H1 (cell line): Measurements from ENCODE around the gene ARHGAP26. TPM values are rescaled to one million over a fixed set of nuclear protein-coding genes. Genes with fewer than 3 reads are reported as not detected.

ENCODE experiments used
- CTCF ChIA-PET: fragments of 300-600 bp; sonication (Branson Sonifier 250); formaldehyde crosslinking; loops from one replicate; lab custom pipeline; 2021; ENCODE audit not compliant: partially characterized antibody; lab: Charles Lee
- POLR2A ChIA-PET: fragments of 300-600 bp; sonication (Branson Sonifier 250); formaldehyde crosslinking; loops from one replicate; lab custom pipeline; 2021; ENCODE audit warnings: inconsistent platforms; ENCODE audit not compliant: partially characterized antibody; lab: Charles Lee
- DNase-seq, 2 experiments: peaks; one replicate each; pipeline versions ENCODE4 v3.0.0 to v3.0.0-alpha.2; 2010 to 2022; ENCODE audit warnings: low spot score in 2 of 2, low read depth in 1 of 2, mixed read lengths in 1 of 2
- FAIRE-seq: peaks from 2 replicates; lab custom pipeline; 2011; peaks lifted over from hg19 to GRCh38; lab: Jason Lieb, UNC
- H2AFZ ChIP-seq: 2 replicates; pipeline ENCODE4 v1.8.1; 2012; ENCODE audit warnings: low read length, inconsistent platforms
- H2AK5ac ChIP-seq: 2 replicates; pipeline ENCODE4 v1.6.1; 2013; ENCODE audit warnings: low read depth, low read length
- H2BK120ac ChIP-seq: replicated peaks from 2 replicates; pipeline ENCODE3; 2013; ENCODE audit warnings: low read depth, low read length, inconsistent platforms
- H2BK12ac ChIP-seq: 2 replicates; pipeline ENCODE4 v1.6.1; 2013; ENCODE audit warnings: low read depth, low read length
- H2BK15ac ChIP-seq: 2 replicates; pipeline ENCODE4 v1.6.1; 2013; ENCODE audit warnings: low read length
- H2BK20ac ChIP-seq: 2 replicates; pipeline ENCODE4 v1.6.1; 2013; ENCODE audit warnings: low read length
- H2BK5ac ChIP-seq: 2 replicates; pipeline ENCODE4 v1.6.1; 2013; ENCODE audit warnings: low read depth, low read length
- H3K14ac ChIP-seq: 2 replicates; pipeline ENCODE4 v1.6.1; 2013; ENCODE audit warnings: inconsistent platforms; ENCODE audit not compliant: insufficient read length
- H3K18ac ChIP-seq: 2 replicates; pipeline ENCODE4 v1.6.1; 2013; ENCODE audit warnings: low read length; ENCODE audit errors: extremely low read depth
- H3K23ac ChIP-seq: 2 replicates; pipeline ENCODE4 v1.6.1; 2013; ENCODE audit warnings: inconsistent platforms; ENCODE audit not compliant: insufficient read length
- H3K23me2 ChIP-seq: 2 replicates; pipeline ENCODE4 v1.6.1; 2013; ENCODE audit warnings: low read depth, low read length
- H3K27ac ChIP-seq: 2 replicates; pipeline ENCODE4 v1.6.1; 2011; ENCODE audit warnings: low read depth, low read length, inconsistent platforms
- H3K27me3 ChIP-seq, 4 experiments: replicated peaks in 1 of 4; 1 replicate in 1 of 4; 2 replicates in 3 of 4; pipeline versions ENCODE4 v1.6.1 to v1.8.1; 2011 to 2013; ENCODE audit warnings: low read length in 3 of 4, mild to moderate bottlenecking in 3 of 4, inconsistent platforms in 2 of 4, mixed read lengths in 2 of 4, moderate library complexity in 1 of 4; ENCODE audit not compliant: control insufficient read depth in 3 of 4, insufficient read depth in 3 of 4; ENCODE audit errors: extremely low read depth in 1 of 4
- H3K36me3 ChIP-seq, 4 experiments: 2 replicates each; pipeline versions ENCODE4 v1.6.1 to v1.8.1; 2011 to 2013; ENCODE audit warnings: mild to moderate bottlenecking in 4 of 4, low read length in 3 of 4, moderate library complexity in 2 of 4, control low read depth in 1 of 4, inconsistent platforms in 1 of 4; ENCODE audit not compliant: insufficient read depth in 4 of 4, control insufficient read depth in 2 of 4
- H3K4ac ChIP-seq: replicated peaks from 2 replicates; pipeline ENCODE3; 2013; ENCODE audit warnings: low read length, low read depth, mixed read lengths, inconsistent platforms; ENCODE audit not compliant: insufficient read length
- H3K4me1 ChIP-seq, 4 experiments: replicated peaks in 1 of 4; 1 replicate in 1 of 4; 2 replicates in 3 of 4; pipeline versions ENCODE4 v1.6.1 to v1.8.1; 2011 to 2013; ENCODE audit warnings: low read length in 3 of 4, inconsistent platforms in 2 of 4, mixed read lengths in 1 of 4; ENCODE audit not compliant: insufficient read depth in 4 of 4, control insufficient read depth in 3 of 4
- H3K4me2 ChIP-seq, 2 experiments: 2 replicates each; pipeline versions ENCODE4 v1.6.1 to v1.8.1; 2011 to 2013; ENCODE audit warnings: low read depth in 2 of 2, low read length in 2 of 2, control low read depth in 1 of 2, inconsistent platforms in 1 of 2, mild to moderate bottlenecking in 1 of 2; ENCODE audit not compliant: insufficient read depth in 1 of 2
- H3K4me3 ChIP-seq, 4 experiments: fragments of 200-600, 300-600 bp in 1 of 4; sonication (generic), shearing (Covaris generic), sonication (Bioruptor Twin) in 1 of 4; 2 replicates each; pipeline versions ENCODE4 v1.5.1 to v1.8.1; 2011 to 2016; ENCODE audit warnings: low read length in 4 of 4, low read depth in 3 of 4, control low read depth in 2 of 4, inconsistent platforms in 2 of 4, mild to moderate bottlenecking in 2 of 4, mixed read lengths in 1 of 4, moderate library complexity in 1 of 4; ENCODE audit not compliant: insufficient read depth in 2 of 4; ENCODE audit errors: extremely low read depth in 1 of 4
- H3K56ac ChIP-seq: replicated peaks from 2 replicates; pipeline ENCODE3; 2013; ENCODE audit warnings: low read depth, mild to moderate bottlenecking, mixed read lengths, low read length, inconsistent platforms; ENCODE audit not compliant: insufficient read length
- H3K79me1 ChIP-seq: 2 replicates; pipeline ENCODE4 v1.6.1; 2013; ENCODE audit warnings: low read depth, low read length, control low read depth
- H3K79me2 ChIP-seq, 2 experiments: 2 replicates each; pipeline versions ENCODE4 v1.6.1 to v1.8.1; 2012 to 2013; ENCODE audit warnings: low read length in 2 of 2, mild to moderate bottlenecking in 2 of 2, inconsistent platforms in 1 of 2; ENCODE audit not compliant: insufficient read depth in 2 of 2, control insufficient read depth in 1 of 2
- H3K9ac ChIP-seq, 4 experiments: replicated peaks in 1 of 4; 1 replicate in 1 of 4; 2 replicates in 3 of 4; pipeline versions ENCODE4 v1.6.1 to v1.8.1; 2011 to 2013; ENCODE audit warnings: low read depth in 3 of 4, low read length in 3 of 4, control low read depth in 2 of 4, mild to moderate bottlenecking in 2 of 4, moderate library complexity in 2 of 4, inconsistent platforms in 1 of 4; ENCODE audit errors: extremely low read depth in 1 of 4
- H3K9me3 ChIP-seq, 2 experiments: 2 replicates each; pipeline versions ENCODE4 v1.6.1 to v1.8.1; 2012 to 2013; ENCODE audit warnings: mild to moderate bottlenecking in 2 of 2, moderate library complexity in 2 of 2, control low read depth in 1 of 2, inconsistent platforms in 1 of 2, low read depth in 1 of 2, low read length in 1 of 2, mixed read lengths in 1 of 2; ENCODE audit not compliant: insufficient read depth in 2 of 2
- H4K20me1 ChIP-seq, 2 experiments: replicated peaks in 1 of 2; 2 replicates each; pipeline versions ENCODE3 to v1.8.1; 2011 to 2013; ENCODE audit warnings: inconsistent platforms in 2 of 2, low read length in 2 of 2, mild to moderate bottlenecking in 1 of 2; ENCODE audit not compliant: insufficient read depth in 2 of 2, control insufficient read depth in 1 of 2
- H4K5ac ChIP-seq: 2 replicates; pipeline ENCODE4 v1.6.1; 2013; ENCODE audit warnings: low read length, low read depth, mixed read lengths, inconsistent platforms; ENCODE audit not compliant: insufficient read length
- H4K8ac ChIP-seq: 2 replicates; pipeline ENCODE4 v1.8.0; 2013; ENCODE audit warnings: mild to moderate bottlenecking, moderate library complexity, low read length, inconsistent platforms; ENCODE audit not compliant: insufficient read depth; ENCODE audit errors: extremely low read depth
- H4K91ac ChIP-seq: replicated peaks from 2 replicates; pipeline ENCODE3; 2013; ENCODE audit warnings: low read length, mixed read lengths, inconsistent platforms; ENCODE audit not compliant: insufficient read length
- NANOG ChIP-seq: IDR thresholded peaks from 2 replicates; pipeline ENCODE4 v1.6.1; 2011; ENCODE audit warnings: low read length, low read depth, mild to moderate bottlenecking, inconsistent platforms; ENCODE audit not compliant: insufficient read depth, poor library complexity, severe bottlenecking
- SIN3A ChIP-seq, 2 experiments: IDR thresholded peaks in 1 of 2; conservative IDR thresholded peaks in 1 of 2; 2 replicates each; pipeline ENCODE4 v1.6.1; 2011 to 2012; ENCODE audit warnings: low read length in 2 of 2, improper control_type of control experiment in 1 of 2, low read depth in 1 of 2, mild to moderate bottlenecking in 1 of 2
- YY1 ChIP-seq: IDR thresholded peaks from 2 replicates; pipeline ENCODE4 v1.6.1; 2011; ENCODE audit warnings: low read depth, mild to moderate bottlenecking, low read length
- WGBS, 2 experiments: shearing (Covaris generic) in 1 of 2; methylation state at CpG; one replicate each; pipeline versions ENCODE4 v1.1.6 to v1.1.7; 2013 to 2015; ENCODE audit warnings: low lambda C conversion rate in 2 of 2, mixed read lengths in 2 of 2, inconsistent platforms in 1 of 2, low coverage in 1 of 2, missing lambda C conversion rate in 1 of 2; ENCODE audit not compliant: insufficient replicate concordance in 2 of 2, insufficient coverage in 1 of 2, insufficient read length in 1 of 2; ENCODE audit errors: extremely low coverage in 1 of 2, missing lambda C conversion rate in 1 of 2; 5-methylcytosine and 5-hydroxymethylcytosine counted together
- polyA plus RNA-seq, 7 experiments: library from polyadenylated mRNA; depleted of rRNA in 3 of 7; stranded (reverse) in 5 of 7; unstranded in 2 of 7; fragments of >200 nt in 5 of 7; fragments of 200-250 nt in 2 of 7; gene quantifications; 1 replicate in 5 of 7; 2 replicates in 1 of 7; 4 replicates in 1 of 7; pipeline versions ENCODE4 v1.2.1 to v1.2.3, GENCODE V29; 2011 to 2013; ENCODE audit warnings: missing spikeins in 2 of 7, mixed read lengths in 2 of 7
- total RNA-seq: library from RNA; stranded (reverse); fragmentation: NEBNext Ultra II Directional; extraction: Animal tissue kit (Norgen Biotek cat#: 25700); gene quantifications from 2 replicates; pipeline ENCODE4 v1.2.1, GENCODE V29; 2021

ARHGAP26 gene
- total and polyA plus RNA-seq, 2 of the 8 experiments (the other 6 are each of a cell fraction or from before 2014, with no cell fraction given) = 7.1 to 24.8 TPM

DNA sequence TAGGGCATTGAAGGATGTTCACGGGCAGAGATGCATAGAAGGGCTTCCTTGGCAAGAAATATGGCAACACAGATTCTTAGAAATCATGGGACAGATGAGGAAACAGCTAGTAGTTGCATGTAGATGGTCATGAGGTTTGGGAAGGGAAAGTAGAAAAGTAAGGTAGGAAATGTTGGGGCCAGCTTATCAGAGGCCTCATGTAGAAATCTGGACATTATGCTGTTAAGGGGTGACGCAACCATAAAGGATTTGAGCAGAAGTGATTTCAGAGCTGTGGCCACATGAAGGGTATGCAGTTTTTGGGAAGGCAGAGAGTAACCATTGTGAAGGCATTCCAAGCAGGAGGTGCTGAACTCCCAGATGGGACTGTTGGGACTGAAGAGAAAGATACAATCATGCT lies 224.0 kb downstream of the ARHGAP26 start:
- DNase-seq (no peak), FAIRE-seq (no peak)
- Histone ChIP-seq H3K79me1 (no peaks in the 10 kb centered on the region), H3K23me2 (no peaks in the 10 kb centered on the region), H4K20me1 (no peaks in the 10 kb centered on the region), H4K8ac (no peak overlapping the region), H3K79me2 (no peaks in the 10 kb centered on the region), H3K4ac (no peak overlapping the region), H2AK5ac (no peak overlapping the region), H3K18ac (no peak overlapping the region), H3K9ac (no peak overlapping the region), H3K56ac (no peak overlapping the region), H3K4me2 (no peak overlapping the region), H2BK120ac (no peak overlapping the region), H2BK12ac (no peak overlapping the region), H3K27me3 (peaks cover 0 to 2% (median 0%) of the 10 kb centered on the region in 4 experiments; a peak in 1 of 7 replicates), H3K14ac (no peak overlapping the region), H2BK20ac (no peak overlapping the region), H3K27ac (no peak overlapping the region), H3K4me3 (no peak overlapping the region), H4K5ac (no peak overlapping the region), H3K36me3 (no peaks in the 10 kb centered on the region), H4K91ac (no peak overlapping the region), H3K9me3 (peaks cover 12% of the 10 kb centered on the region in 2 experiments), H3K4me1 (peaks cover 0 to 3% (median 0%) of the 10 kb centered on the region in 4 experiments; a peak in 1 of 7 replicates), H2BK15ac (no peak overlapping the region), H2BK5ac (no peak overlapping the region), H3K23ac (no peak overlapping the region), H2AFZ (no peak overlapping the region)
- POLR2A ChIA-PET = no interaction called here
- CTCF ChIA-PET = interaction anchor here (1.0 kb wide), 1 partner anchor 9 kb away, joined by 7 read pairs; no protein-coding TSS in a partner anchor
- WGBS, 2 experiments = 89% methylated on average over 2 of the region's 2 CpGs; no CpG with 5 or more reads in 1 of the 2 experiments
- TF ChIP-seq NANOG (no peak), YY1 (no peak), SIN3A (conservative IDR thresholded peaks at IDR 0.05 in 1 of 2, IDR thresholded peaks at IDR 0.05 in 1 of 2; ENCODE audit: low read depth in 1 of 2, low read length in 2 of 2) (no peak)
